HG02884 (cell line): ENCODE data around the gene TPSAB1.
"Not testable (repeated sequence)": the region's sequence is repeated elsewhere in the genome, so short reads cannot be mapped to it uniquely, and the experiment has no call there.

Source experiments
- ATAC-seq: cut with Tn5 transposase; IDR thresholded peaks from one replicate; pipeline ENCODE4 v1.9.1; 2021; ENCODE audit warnings: mild to moderate bottlenecking, moderate library complexity; ENCODE audit not compliant: unreplicated experiment

The TPSAB1 gene

DNA sequence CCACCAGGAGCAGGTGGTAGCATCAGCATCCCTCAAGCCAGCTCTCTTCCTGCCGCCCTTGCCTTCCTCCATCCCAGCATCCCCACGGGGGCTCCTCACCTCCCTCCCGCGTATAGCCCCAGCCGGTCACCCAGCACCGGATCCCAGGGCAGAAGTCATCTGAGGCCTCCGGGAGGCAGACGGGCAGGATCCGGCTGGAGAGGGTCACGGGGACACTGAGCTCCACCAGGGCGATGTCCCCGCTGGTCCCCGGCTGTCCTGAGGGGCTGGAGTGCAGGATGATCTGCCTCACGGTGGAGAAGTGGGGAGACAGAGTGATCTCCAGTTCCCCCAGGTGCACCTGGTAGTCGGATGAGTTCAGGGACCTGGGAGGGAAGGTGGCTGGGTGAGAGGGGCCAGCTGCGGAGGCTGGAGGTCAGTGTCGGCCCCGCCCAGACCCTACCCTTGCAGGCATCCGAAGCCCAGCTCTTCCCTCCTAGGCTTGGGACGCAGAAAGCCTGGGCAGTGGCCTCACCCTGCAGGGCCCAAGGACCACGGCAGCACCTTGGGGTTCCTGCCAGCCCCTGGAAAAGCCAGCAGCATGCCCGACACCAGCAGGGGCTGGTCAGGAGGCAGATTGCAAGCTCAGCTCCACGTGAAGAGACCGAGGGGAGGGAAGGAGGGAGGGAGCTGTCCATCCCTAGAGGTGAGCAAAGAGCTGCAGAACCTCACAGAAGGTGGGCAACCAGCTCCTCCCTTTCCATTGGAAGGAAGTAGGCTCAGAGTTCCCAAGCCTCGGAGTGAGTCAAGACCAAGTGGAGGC lies 17.8 kb upstream of the TPSAB1 start:
- no peak for ATAC-seq

GRCh38 chr16:1223355-1224214 lies 16.9 kb upstream of the TPSAB1 start:
- no peak for ATAC-seq

DNA sequence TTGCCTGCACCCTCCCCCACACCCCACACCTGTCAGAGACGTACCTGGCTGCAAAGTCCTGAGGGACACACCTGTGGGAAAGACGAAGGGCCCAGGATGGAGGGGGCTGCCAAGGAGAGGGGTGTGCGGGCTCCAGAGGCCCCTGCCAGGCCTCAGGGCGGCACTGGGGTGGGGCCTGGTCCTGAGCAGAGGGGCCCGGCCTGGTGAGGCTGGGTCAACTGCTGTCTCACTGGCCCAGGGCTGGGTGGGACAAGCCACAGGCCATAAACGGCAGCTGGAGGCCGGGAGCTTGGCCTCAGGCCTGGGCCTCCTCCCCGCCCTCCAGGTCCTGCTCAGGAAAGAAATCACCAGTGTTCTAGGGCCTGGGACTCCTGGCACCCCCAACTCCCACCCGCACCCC lies 15.9 kb upstream of the TPSAB1 start:
- ATAC-seq: no peak

DNA sequence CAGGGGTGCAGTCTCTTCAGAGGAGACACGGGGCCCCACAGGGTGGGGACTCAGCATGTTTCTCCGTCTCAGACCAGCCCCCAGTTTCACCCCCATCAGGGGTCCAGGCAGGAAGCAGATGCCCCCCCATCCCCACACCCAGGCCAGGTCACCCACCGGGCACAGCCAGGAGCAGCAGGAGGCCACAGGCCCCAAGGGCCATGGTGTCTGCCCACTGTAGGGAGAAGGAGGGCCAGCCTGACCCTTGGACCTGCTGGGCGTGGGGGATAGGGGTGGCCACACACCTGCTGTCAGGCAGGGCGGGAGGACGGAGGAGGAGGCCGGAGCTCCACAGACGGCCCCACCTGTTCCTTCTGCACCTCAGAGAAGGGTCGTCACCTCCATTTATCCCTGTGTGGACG lies 15.5 kb upstream of the TPSAB1 start, which contains the start of gene TPSG1:
Gene TPSG1 (minus strand): TSS at position 218 of the 401 bp plus-strand sequence. CDS start 16 bp downstream, at position 202.
- no peak for ATAC-seq

- ATAC-seq: not testable (repeated sequence)
Observed at GRCh38 chr16:1225728-1226311, 14.7 kb upstream of the TPSAB1 start.

DNA sequence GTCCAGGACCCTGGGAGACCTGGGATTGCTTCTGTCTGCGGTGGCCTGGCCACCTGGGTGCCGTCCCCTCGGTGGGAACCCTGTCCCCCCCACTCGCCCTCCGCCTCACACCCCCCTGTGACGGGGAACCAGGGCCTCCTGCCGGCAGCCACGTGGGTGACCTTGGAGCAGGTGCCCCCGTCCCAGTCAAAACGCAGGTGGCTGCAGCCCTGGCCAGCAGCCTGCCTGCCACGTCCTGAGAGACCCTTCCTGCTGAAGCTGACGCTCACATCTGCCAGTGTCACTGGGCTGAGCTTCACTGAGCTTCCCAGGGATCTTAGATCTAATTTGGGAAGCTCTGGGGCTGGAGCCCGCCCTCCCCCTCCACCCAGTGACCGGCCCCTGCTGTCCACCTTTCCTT lies 13.8 kb upstream of the TPSAB1 start:
- ATAC-seq: not testable (repeated sequence)

- not testable (repeated sequence) for ATAC-seq
Observed at GRCh38 chr16:1228227-1228626, 12.3 kb upstream of the TPSAB1 start.

- ATAC-seq: not testable (repeated sequence)
Observed at GRCh38 chr16:1229476-1229875, 11.0 kb upstream of the TPSAB1 start.

DNA sequence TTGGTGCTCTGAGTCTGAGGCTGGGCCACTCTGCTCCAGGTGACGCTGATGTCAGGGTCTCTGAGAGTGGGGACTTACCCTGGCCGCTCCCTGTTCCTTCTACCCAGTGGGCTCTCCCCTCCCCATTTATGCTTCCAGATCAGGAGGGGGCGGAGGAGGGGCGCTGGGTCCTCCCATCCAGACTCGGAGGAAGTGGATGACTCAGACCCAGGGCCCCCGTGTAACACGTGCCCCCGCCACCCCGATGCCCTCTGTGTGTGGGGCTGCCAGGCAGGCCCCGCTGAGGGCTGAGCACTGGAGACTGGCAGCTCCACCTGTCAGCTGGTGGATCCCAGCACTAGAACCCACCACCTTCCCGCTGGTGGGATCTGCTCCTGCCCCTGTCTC lies 10.4 kb upstream of the TPSAB1 start, which contains the start of gene TPSB2:
Gene TPSB2 (minus strand): TSS at position 101 of the 387 bp plus-strand sequence. CDS start 233 bp downstream, outside the sequence.
- ATAC-seq: not testable (repeated sequence)

DNA sequence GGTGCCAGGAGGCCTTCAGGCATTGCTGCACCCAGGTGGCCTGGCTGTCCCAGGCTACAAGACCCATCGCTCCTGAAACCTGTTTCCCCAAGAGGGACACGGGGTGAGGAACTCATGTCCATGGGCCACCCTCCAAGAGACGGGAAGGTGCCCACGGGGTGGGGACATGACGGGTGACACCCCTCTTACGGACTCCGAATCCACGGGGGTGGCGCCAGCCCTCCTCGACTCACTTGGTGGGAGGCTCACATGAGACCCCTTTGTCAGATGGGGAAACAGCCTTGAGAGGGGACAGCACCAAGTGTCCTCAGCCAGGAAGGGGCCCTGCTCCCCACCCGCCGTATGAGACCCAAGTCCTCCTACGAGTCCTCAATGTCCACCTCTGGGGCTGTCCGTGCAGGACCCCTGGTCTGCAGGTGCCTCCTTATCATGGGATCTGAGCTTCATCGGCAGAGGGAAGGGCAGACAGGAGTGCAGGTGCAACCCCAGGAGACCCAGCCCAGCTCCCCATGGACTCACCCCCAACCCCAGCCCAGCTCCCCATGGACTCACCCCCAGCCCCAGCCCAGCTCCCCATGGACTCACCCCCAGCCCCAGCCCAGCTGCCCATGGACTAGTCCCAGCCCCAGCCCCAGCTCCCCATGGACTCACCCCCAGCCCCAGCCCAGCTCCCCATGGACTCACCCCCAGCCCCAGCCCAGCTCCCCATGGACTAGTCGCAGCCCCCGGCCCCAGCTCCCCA lies 9.9 kb upstream of the TPSAB1 start:
- not testable (repeated sequence) for ATAC-seq

DNA sequence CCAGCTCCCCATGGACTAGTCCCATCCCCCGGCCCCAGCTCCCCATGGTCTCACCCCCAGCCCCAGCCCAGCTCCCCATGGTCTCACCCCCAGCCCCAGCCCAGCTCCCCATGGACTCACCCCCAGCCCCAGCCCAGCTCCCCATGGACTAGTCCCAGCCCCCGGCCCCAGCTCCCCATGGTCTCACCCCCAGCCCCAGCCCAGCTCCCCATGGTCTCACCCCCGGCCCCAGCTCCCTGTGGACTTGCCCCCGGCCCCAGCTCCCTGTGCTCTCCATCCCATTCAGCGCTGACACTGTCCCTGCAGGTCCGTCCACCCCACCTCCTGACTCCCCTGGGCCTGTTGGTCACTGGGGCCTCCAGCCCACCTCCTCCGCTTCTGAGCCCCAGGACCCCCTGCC lies 9.2 kb upstream of the TPSAB1 start:
- ATAC-seq: not testable (repeated sequence)

DNA sequence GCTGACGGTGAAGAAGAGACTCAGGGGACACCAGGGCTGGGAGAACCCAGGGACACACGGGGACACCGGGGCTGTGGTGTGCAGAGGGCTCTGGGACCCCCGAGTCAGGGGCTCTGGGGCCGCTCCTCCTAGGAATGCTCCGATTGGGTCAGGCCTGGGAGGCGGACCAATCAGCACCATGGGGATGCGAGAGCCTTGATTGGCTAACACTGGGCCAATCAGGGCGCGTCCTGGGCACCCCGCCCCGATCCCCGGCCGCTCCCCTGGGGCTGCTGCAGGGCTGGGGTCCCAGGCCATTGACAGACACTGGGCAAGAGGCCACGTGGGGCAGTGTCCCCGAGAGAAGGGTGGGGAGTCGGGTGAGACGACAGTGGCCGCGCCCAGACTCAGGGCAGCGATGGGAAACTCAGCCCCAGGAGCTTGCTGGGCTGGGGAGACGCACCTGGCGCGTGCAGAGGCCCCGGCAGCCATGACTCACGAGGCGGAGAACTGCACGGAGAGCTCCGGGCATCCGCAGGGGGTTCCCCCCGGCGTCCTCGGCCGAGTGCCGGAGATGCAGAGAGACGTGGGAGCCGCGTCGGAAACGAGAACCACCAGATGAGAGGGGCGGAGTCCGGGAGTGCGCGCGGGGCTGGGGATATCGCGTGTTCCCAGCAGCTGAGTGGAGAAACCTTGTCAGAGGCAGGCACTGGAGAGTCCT lies 8.3 kb upstream of the TPSAB1 start:
- not testable (repeated sequence) for ATAC-seq

- ATAC-seq: not testable (repeated sequence)
Observed at GRCh38 chr16:1236659-1237058, 3.8 kb upstream of the TPSAB1 start.

GRCh38 chr16:1237990-1238389 lies 2.5 kb upstream of the TPSAB1 start:
- ATAC-seq: no peak

- ATAC-seq: not testable (repeated sequence)
Observed at GRCh38 chr16:1238909-1239308, 1.6 kb upstream of the TPSAB1 start.

- not testable (repeated sequence) for ATAC-seq
Observed at GRCh38 chr16:1239575-1239974, 930 bp upstream of the TPSAB1 start.

- not testable (repeated sequence) for ATAC-seq
Observed at GRCh38 chr16:1241081-1241480, 576 bp downstream of the TPSAB1 start.

DNA sequence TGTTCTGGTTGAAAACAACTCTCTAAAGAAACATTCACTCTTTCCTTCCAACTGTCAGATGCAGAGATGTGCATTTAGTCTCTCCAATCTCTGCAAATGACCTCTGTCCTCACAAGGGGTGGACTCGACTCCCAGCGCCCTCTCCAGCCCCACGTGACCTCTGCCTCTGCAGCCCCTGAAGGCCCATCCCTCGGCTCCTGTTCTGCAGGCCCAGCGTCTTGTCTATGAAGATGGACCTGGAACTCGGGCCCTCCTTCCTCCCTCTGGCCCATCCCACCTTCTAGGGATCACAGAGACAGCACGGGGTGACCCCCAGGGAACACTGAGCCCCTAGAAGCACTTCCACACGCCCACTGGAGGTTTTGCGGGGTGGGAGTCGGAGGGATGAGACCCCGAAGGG lies 2.9 kb downstream of the TPSAB1 start:
- not testable (repeated sequence) for ATAC-seq

GRCh38 chr16:1243907-1244850 lies 3.7 kb downstream of the TPSAB1 start:
- ATAC-seq: not testable (repeated sequence)
